GM12864 (cell line): ENCODE measurements around the gene IFT27.

Experiments
- DNase-seq: peaks from one replicate; pipeline ENCODE4 v3.0.0-alpha.2; 2011; ENCODE audit warnings: low read depth
- H3K4me3 ChIP-seq: 2 replicates; pipeline ENCODE4 v1.5.1; 2011; ENCODE audit warnings: mild to moderate bottlenecking, low read depth, low read length, control low read depth
- TF ChIP-seq, protein P1 (sequence below): IDR thresholded peaks from 2 replicates; pipeline ENCODE4 v1.5.1; 2011; ENCODE audit warnings: low read depth, mild to moderate bottlenecking, moderate library complexity, low read length, control low read depth, inconsistent platforms; ENCODE audit errors: missing control alignments

The IFT27 gene

DNA sequence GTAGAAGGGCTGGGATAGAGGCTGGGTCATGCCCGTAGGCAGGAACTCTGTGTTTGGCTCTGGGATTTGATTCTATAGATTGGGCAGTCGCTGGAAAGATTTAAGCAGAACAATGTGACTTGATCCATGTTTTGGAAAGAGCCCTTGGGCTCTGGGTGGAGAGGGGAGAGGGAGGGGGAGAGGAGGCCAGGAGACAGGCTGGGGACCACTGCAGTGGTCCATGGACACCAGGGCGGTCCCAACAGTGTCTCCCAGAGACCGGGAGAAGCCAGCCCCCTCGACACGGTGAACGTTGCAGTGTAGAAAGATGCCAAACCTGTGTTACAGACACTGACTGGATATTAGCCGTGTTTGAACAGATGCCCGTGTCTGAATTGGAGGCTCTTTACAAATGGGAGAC lies 21.5 kb upstream of the IFT27 start:
- TF ChIP-seq, protein P1, sequence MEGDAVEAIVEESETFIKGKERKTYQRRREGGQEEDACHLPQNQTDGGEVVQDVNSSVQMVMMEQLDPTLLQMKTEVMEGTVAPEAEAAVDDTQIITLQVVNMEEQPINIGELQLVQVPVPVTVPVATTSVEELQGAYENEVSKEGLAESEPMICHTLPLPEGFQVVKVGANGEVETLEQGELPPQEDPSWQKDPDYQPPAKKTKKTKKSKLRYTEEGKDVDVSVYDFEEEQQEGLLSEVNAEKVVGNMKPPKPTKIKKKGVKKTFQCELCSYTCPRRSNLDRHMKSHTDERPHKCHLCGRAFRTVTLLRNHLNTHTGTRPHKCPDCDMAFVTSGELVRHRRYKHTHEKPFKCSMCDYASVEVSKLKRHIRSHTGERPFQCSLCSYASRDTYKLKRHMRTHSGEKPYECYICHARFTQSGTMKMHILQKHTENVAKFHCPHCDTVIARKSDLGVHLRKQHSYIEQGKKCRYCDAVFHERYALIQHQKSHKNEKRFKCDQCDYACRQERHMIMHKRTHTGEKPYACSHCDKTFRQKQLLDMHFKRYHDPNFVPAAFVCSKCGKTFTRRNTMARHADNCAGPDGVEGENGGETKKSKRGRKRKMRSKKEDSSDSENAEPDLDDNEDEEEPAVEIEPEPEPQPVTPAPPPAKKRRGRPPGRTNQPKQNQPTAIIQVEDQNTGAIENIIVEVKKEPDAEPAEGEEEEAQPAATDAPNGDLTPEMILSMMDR = no peak
- no peak for DNase-seq
- no peak overlapping the region for H3K4me3 ChIP-seq

DNA sequence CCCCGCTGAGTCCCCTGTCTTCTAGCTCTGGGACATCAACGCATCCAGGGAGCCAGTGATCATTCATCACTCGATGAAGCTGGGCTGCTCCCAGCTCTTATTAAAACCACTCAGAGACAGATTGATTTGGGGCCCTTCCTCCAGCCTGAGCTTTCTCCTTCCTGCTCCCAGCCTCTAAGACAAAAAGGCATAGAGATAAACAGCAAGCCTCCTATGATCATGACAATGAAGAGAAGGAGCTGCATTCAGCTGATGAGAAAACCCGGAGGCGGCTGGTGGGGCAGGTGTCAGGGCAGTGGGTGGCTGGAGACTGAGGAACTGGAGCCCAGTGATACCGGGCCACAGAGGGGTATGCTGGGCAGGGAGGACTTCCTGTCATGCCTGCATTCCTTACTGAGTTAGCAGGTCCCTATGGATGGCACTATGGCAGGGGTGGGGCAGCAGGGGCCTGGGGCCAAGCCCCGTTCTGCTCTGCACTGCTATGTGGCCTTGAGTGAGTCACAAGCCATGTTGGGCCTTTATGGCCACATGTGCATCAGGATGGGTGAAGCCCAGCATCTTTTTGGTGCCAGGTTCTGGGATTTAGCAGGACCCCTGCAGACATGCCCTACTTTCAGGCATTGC lies 20.7 kb upstream of the IFT27 start:
- no peak overlapping the region for H3K4me3 ChIP-seq
- TF ChIP-seq, protein P1 = no peak
- DNase-seq = no peak

DNA sequence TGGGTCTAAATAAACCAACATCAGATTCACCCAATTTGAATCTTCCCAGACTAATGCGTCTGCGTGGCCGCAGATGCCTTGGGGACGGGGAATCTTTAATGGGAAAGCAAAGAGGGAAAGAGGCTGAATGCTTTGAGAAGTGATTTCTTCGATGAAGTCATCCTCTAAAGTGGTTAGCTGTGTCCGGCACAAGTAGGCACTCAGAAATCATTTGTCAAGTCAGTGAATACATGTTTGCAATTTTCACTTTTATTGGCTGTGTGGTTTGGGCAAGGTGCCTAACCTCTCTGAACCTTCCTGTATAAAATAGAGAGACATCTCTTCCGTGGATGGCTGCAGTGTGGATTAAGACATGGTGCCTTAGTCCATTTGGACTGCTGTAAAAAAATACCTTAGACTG lies 19.7 kb upstream of the IFT27 start:
- H3K4me3 ChIP-seq = no peak overlapping the region
- no peak for DNase-seq
- TF ChIP-seq, protein P1 = no peak

DNA sequence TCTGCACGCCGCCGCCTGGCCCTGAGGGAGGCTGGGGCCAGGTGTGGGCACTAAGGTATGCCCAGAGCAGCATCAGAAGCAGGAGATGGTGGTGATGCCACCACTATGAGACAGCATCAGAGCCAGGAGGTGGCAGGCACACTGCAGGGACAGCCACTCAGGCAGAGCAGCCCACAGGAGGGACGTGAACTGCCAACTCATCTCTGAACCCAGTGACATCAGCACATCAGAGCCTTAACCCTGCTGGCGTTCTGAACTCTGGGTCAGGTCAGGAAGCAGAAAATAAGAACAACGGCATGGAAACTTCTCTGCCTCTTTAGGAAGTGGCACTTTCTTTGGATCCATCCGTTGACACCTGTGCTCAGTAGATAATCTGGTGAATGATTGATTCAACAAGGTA lies 14.7 kb upstream of the IFT27 start:
- TF ChIP-seq, protein P1 = peak; percentile 9
- DNase-seq = no peak

DNA sequence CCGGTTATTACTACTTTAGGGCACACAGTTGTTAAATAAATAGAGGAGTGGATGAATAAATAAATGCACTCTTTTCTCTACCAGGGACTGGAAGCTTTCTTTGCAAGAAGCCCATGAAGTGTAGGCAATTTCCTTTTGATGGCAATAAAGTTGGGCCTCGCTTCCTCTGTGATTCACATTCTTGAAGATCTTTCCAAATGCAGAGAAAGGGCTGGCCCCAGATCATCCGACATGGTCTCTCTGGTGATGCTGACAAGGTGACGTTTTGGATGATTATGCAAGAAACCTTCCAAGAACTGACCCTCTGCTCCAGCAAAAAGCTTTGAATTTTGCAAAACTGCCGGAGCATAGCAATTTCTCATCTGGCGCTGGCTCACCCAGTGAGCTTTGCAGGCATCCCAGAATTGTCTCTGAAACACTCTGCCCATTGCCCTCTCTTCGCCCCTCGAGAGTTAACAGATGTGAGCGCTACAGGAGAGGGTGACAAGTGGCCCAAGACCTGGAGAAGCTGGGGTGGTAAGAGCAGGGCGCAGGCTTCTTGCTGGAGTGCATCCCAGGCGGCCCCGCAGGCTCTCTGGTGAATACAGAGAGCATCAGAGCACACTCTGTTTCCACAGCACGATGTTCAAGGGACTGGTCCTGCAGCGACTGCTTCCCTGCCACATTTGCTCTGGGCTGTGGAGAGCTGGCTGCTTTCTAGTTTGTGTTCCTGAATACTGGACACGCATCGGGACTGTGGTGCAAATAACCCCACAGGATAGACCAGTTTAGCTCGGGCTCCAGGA lies 11.5 kb upstream of the IFT27 start:
- TF ChIP-seq, protein P1 = no peak
- DNase-seq = no peak
- H3K4me3 ChIP-seq = no peak overlapping the region

More for the DNA sequence above, 14.7 kb upstream of the IFT27 start:
- H3K4me3 ChIP-seq = no peak overlapping the region

DNA sequence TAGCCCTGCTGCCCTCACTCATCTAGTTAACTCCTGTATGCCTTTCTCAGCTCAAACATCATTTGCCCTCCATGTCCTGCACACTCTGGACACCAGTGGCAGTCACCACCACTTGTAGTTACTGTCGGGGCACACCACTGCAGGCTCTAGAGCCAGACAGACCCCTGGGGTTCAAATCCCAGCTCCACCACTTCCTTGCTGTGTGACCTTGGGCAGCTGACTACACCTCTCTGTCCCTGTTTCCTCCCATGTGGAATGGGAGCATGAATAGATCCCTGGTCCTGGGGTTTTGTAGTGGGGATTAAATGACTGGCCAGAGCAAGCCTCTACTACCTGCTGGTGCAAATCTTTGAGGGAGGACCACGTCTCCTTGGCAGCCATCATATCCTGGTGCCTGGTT lies 7.8 kb upstream of the IFT27 start:
- no peak overlapping the region for H3K4me3 ChIP-seq
- TF ChIP-seq, protein P1 = no peak
- DNase-seq = no peak
